Epithelial cell of proximal tubule (primary cell): ENCODE data around the gene RASL10B. TPM values are rescaled to one million over a fixed set of nuclear protein-coding genes. Genes with fewer than 3 reads are reported as not detected.

Experiments
- DNase-seq: peaks from one replicate; pipeline ENCODE4 v3.0.0-alpha.2; 2011; ENCODE audit warnings: low read depth
- H3K4me3 ChIP-seq: 2 replicates; pipeline ENCODE4 v1.5.1; 2011; ENCODE audit warnings: low read depth, mild to moderate bottlenecking, low read length
- CTCF ChIP-seq: conservative IDR thresholded peaks from 2 replicates; pipeline ENCODE4 v1.5.1; 2012; ENCODE audit warnings: low read depth, mild to moderate bottlenecking, low read length
- total RNA-seq: library from RNA; depleted of rRNA; stranded (reverse); fragments of >200 nt; gene quantifications from 2 replicates; pipeline ENCODE4 v1.2.3, GENCODE V29; 2015

RASL10B gene
- 0.92 and 1.6 TPM in 2 replicates for total RNA-seq

GRCh38 chr17:35731239-35731916 is at the start of gene RASL10B:
Gene RASL10B, plus strand, starts transcription at chr17:35731639. Its CDS starts 3,546 bp downstream, at chr17:35735185.
- no peak for TF ChIP-seq CTCF
- no peak for DNase-seq
- peak within 1 kb of the TSS; percentile 57 for H3K4me3 ChIP-seq

GRCh38 chr17:35683591-35683990 is 47.8 kb upstream of the RASL10B start:
- no peak for TF ChIP-seq CTCF
- DNase-seq: no peak
- no peak overlapping the region for H3K4me3 ChIP-seq

GRCh38 chr17:35684055-35684802 is 47.2 kb upstream of the RASL10B start:
- no peak overlapping the region for H3K4me3 ChIP-seq
- DNase-seq: peak; percentile 31
- no peak for TF ChIP-seq CTCF

GRCh38 chr17:35692512-35693210 is 38.8 kb upstream of the RASL10B start:
- DNase-seq: no peak
- no peak overlapping the region for H3K4me3 ChIP-seq
- no peak for TF ChIP-seq CTCF

GRCh38 chr17:35693662-35694061 is 37.8 kb upstream of the RASL10B start:
- DNase-seq: no peak
- no peak for TF ChIP-seq CTCF
- no peak overlapping the region for H3K4me3 ChIP-seq

GRCh38 chr17:35694906-35695305 is 36.5 kb upstream of the RASL10B start:
- no peak overlapping the region for H3K4me3 ChIP-seq
- no peak for DNase-seq
- TF ChIP-seq CTCF: no peak
